Endothelial cell of umbilical vein (primary cell): Measurements from ENCODE around the gene TNIP1.

Experiments
- EZH2 ChIP-seq: IDR thresholded peaks from 2 replicates; pipeline ENCODE4 v1.6.1; 2012; ENCODE audit warnings: borderline replicate concordance, low read depth, mild to moderate bottlenecking, moderate library complexity, low read length, inconsistent platforms; ENCODE audit not compliant: severe bottlenecking
- MYC ChIP-seq: IDR thresholded peaks from one replicate; pipeline ENCODE4 v1.6.1; 2011; ENCODE audit warnings: mild to moderate bottlenecking, low read depth, low read length
- TF ChIP-seq, protein P1 (sequence below), 2 donors: IDR thresholded peaks; 1 replicate in 1 of 2; 2 replicates in 1 of 2; pipeline ENCODE4 v1.5.1; 2011; ENCODE audit warnings: low read length in 2 of 2, mild to moderate bottlenecking in 2 of 2, moderate library complexity in 2 of 2, control low read depth in 1 of 2, inconsistent platforms in 1 of 2, low read depth in 1 of 2; ENCODE audit not compliant: insufficient read depth in 1 of 2; ENCODE audit errors: extremely low read depth in 1 of 2

DNA sequence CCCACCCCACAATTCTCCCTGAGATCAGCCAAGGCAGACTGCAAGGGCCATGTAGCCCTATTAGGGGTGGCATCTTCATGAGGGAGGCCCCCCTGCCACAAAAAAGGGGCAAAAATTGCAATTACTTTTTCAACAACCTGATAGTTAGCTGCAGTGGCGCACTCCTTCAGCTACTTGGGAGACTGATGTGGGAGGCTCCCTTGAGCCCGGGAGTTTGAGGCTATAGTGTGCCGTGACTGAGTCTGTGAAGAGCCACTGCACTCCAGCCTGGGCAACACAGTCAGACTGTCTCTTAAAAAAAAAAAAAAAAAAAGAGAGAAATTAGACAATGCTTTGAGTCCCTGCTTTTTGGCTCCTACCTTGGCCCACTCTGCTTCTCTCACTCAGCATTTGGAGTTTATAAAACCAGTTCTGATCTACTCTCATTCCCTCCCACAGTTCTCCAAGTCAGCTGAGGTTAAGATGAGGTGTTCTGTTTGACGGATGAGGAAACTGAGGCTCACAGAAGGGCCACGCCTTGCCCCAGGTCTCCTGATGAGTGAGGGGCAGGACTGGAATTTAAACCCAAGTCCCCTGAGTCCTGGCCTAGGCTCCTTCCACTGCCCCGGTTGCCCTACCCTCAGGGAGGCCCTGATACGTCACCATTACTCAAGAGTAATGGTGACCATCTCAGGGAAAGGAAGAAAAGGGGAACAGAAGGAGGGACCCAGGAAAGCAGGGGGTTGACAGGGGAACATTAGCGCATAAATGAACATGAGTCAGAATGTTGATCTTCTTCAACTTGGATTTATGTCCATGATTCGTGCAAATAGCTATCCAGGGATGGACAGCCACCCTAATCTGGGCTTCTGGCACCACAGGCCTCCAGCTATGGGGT is 51.4 kb downstream of the TNIP1 start:
- TF ChIP-seq EZH2 (no peak), MYC (no peak)
- TF ChIP-seq, protein P1, sequence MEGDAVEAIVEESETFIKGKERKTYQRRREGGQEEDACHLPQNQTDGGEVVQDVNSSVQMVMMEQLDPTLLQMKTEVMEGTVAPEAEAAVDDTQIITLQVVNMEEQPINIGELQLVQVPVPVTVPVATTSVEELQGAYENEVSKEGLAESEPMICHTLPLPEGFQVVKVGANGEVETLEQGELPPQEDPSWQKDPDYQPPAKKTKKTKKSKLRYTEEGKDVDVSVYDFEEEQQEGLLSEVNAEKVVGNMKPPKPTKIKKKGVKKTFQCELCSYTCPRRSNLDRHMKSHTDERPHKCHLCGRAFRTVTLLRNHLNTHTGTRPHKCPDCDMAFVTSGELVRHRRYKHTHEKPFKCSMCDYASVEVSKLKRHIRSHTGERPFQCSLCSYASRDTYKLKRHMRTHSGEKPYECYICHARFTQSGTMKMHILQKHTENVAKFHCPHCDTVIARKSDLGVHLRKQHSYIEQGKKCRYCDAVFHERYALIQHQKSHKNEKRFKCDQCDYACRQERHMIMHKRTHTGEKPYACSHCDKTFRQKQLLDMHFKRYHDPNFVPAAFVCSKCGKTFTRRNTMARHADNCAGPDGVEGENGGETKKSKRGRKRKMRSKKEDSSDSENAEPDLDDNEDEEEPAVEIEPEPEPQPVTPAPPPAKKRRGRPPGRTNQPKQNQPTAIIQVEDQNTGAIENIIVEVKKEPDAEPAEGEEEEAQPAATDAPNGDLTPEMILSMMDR (IDR thresholded peaks at IDR 0.05; ENCODE audit: extremely low read depth in 1 of 2, insufficient read depth in 1 of 2, low read depth in 1 of 2, low read length in 2 of 2) = no peak
